GM18867 (cell line): ENCODE measurements around the gene LMTK3.

Experiments
- ATAC-seq: cut with Tn5 transposase; IDR thresholded peaks from one replicate; pipeline ENCODE4 v1.9.1; 2021; ENCODE audit warnings: mild to moderate bottlenecking, moderate library complexity; ENCODE audit not compliant: unreplicated experiment

Gene LMTK3

GRCh38 chr19:48475369-48476068 lies 36.1 kb downstream of the LMTK3 start:
- ATAC-seq: no peak

GRCh38 chr19:48474084-48474592 lies 37.5 kb downstream of the LMTK3 start:
- ATAC-seq: no peak

- ATAC-seq: no peak
These were observed 38.3 kb downstream of the LMTK3 start for GRCh38 chr19:48473161-48473966.

GRCh38 chr19:48471836-48472235 lies 39.8 kb downstream of the LMTK3 start:
- ATAC-seq: no peak

GRCh38 chr19:48470856-48471255 lies 40.8 kb downstream of the LMTK3 start:
- ATAC-seq: no peak

- no peak for ATAC-seq
These were observed 41.5 kb downstream of the LMTK3 start for GRCh38 chr19:48469934-48470680.

- ATAC-seq: peak; percentile 21
These were observed 42.2 kb downstream of the LMTK3 start, which contains the start of gene CYTH2 for GRCh38 chr19:48469289-48469881. Gene CYTH2, plus strand, starts transcription at chr19:48469369. Its CDS starts 139 bp downstream, at chr19:48469508.

GRCh38 chr19:48468772-48469288 lies 42.8 kb downstream of the LMTK3 start:
- ATAC-seq: peak; percentile 89

GRCh38 chr19:48466561-48467325 lies 44.9 kb downstream of the LMTK3 start:
- ATAC-seq: no peak

GRCh38 chr19:48465215-48465614 lies 46.4 kb downstream of the LMTK3 start:
- no peak for ATAC-seq

- no peak for ATAC-seq
These were observed 49.5 kb downstream of the LMTK3 start for GRCh38 chr19:48461982-48462655.

- ATAC-seq: no peak
These were observed 50.0 kb downstream of the LMTK3 start for GRCh38 chr19:48461651-48461981.

- ATAC-seq: no peak
These were observed 53.6 kb downstream of the LMTK3 start for GRCh38 chr19:48458016-48458415.

GRCh38 chr19:48456864-48457263 lies 54.8 kb downstream of the LMTK3 start:
- no peak for ATAC-seq

GRCh38 chr19:48455908-48456562 lies 55.6 kb downstream of the LMTK3 start:
- no peak for ATAC-seq

GRCh38 chr19:48455171-48455907 lies 56.3 kb downstream of the LMTK3 start, which contains the start of gene KCNJ14:
Gene KCNJ14, plus strand, starts transcription at chr19:48455574. Its CDS starts 6,151 bp downstream, at chr19:48461725.
- no peak for ATAC-seq

GRCh38 chr19:48454150-48454730 lies 57.4 kb downstream of the LMTK3 start:
- no peak for ATAC-seq
